DND-41 (cell line): ENCODE measurements around the gene DNAH11.

Experiments used
- EZH2 ChIP-seq: IDR thresholded peaks from 3 replicates; pipeline ENCODE4 v1.6.1; 2012; ENCODE audit warnings: borderline replicate concordance, low read depth, mild to moderate bottlenecking, moderate library complexity, low read length, inconsistent platforms; ENCODE audit not compliant: severe bottlenecking
- TF ChIP-seq, protein P1 (sequence below): IDR thresholded peaks from 2 replicates; pipeline ENCODE4 v1.5.1; 2012; ENCODE audit warnings: borderline replicate concordance, low read length, moderate library complexity, mild to moderate bottlenecking; ENCODE audit not compliant: poor library complexity, severe bottlenecking; ENCODE audit errors: extremely low read depth

DNA sequence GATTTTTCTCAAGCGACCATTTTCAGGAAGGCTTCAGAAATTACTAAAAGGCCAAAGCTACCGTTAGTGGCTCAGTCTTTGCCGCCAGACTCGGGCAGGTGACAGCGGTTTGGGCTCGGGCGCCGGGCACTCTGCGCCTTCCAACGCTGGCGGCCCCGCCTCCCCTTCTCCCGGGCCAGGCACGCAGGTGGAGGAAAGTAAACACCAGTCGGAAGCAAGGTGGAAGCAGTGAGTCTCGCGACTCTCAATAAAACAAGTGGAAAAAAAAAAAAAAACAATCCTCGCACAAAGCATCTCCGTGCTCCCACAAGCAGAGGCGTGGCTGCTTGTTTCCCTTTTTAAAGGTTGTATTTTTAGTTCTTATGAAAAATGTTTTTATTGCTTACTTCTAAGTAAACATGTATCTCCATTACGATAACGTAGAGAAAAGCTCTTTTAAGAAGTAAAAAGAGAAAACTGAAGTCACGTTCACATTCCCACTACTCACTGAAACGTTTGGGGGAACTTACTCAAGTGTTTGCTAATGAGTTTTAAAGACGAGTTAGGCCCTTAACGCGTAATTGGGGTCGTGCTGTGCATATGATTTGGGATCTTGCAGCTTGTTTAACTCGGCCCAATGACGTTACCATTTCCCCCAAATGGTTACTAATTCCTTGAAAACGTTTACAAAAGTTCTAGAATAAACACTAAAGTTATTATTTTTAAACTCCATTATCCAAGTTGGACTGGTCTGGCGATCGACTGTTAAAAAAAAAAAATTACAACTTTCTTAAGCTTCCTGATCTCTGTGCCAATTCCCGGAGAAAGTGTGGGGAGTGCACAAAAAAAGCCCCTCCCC, 402.0 kb downstream of the DNAH11 start:
- TF ChIP-seq, protein P1, sequence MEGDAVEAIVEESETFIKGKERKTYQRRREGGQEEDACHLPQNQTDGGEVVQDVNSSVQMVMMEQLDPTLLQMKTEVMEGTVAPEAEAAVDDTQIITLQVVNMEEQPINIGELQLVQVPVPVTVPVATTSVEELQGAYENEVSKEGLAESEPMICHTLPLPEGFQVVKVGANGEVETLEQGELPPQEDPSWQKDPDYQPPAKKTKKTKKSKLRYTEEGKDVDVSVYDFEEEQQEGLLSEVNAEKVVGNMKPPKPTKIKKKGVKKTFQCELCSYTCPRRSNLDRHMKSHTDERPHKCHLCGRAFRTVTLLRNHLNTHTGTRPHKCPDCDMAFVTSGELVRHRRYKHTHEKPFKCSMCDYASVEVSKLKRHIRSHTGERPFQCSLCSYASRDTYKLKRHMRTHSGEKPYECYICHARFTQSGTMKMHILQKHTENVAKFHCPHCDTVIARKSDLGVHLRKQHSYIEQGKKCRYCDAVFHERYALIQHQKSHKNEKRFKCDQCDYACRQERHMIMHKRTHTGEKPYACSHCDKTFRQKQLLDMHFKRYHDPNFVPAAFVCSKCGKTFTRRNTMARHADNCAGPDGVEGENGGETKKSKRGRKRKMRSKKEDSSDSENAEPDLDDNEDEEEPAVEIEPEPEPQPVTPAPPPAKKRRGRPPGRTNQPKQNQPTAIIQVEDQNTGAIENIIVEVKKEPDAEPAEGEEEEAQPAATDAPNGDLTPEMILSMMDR, result no peak
- no peak for TF ChIP-seq EZH2
